NCI-H128 (cell line): ENCODE data around the gene MMP19.

ENCODE experiments used
- DNase-seq: peaks from one replicate; lab custom pipeline; 2025; ENCODE audit not compliant: unreplicated experiment; lab: John Stamatoyannopoulos, UW

The MMP19 gene

GRCh38 chr12:55815473-55815872 lies 27.3 kb downstream of the MMP19 start:
- no peak for DNase-seq

- DNase-seq: no peak
Measured at GRCh38 chr12:55814257-55814656, 28.5 kb downstream of the MMP19 start.

GRCh38 chr12:55812088-55812487 lies 30.6 kb downstream of the MMP19 start:
- DNase-seq: no peak

DNA sequence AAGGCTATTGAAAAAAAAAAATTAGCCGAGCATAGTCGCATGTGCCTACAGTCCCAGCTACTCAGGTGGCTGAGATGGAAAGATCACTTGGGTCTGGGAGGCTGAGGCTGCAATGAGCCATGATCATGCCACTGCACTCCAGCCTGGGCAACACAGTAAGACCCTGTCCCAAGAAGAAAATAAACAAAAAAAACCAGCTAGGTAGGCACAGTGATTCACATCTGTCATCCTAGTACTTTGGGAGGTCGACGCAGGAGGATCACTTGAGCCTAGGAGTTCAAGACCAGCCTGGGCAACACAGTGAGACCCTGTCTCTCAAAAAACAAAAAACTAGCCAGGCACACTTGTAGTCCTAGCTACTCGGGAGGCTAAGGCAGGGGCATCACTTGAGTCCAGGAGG lies 33.5 kb downstream of the MMP19 start:
- DNase-seq: no peak

- no peak for DNase-seq
Measured at GRCh38 chr12:55806982-55807381, 35.8 kb downstream of the MMP19 start.

- DNase-seq: no peak
Measured at GRCh38 chr12:55797550-55797949, 45.2 kb downstream of the MMP19 start.

DNA sequence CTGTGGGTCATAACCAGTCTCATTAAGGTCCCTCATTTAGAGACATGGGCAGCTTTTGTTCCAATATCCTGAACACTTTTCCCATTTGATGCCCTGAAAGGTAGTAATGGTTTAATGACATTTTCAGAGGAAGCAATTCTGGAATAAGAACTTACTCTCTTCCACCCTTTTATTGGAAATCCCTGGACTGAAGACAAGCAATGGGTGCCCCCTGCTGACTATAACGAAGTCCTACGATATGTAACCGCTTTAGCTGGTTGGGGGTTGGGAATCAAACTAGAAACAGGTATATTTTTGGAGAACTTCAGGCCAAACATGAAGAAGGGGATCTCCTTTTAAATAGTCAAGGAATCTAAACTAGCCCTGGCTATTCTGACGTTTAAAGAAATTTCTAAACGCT lies 45.7 kb downstream of the MMP19 start:
- peak; percentile 8 for DNase-seq

- DNase-seq: no peak
Measured at GRCh38 chr12:55795950-55796349, 46.8 kb downstream of the MMP19 start.

GRCh38 chr12:55789893-55790292 lies 52.8 kb downstream of the MMP19 start:
- DNase-seq: no peak

DNA sequence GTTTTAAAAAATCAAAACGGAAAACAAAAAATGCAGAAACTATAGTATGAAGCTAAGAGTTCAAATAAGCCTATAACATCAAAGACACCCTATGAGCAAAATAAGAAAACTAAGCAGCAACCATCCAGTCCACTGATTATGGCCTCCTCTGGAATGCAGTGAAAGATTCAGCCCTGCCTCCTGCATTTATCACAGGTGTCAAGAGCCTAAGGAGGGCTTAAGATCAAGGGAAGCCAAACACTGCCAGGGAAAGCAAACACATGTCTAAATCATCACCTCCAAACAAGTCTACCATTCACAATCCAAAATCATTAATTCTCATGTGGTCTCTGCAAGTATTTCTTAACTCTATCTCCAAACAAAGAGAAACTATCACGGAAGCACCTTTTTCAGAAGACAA lies 53.6 kb downstream of the MMP19 start:
- DNase-seq: no peak

DNA sequence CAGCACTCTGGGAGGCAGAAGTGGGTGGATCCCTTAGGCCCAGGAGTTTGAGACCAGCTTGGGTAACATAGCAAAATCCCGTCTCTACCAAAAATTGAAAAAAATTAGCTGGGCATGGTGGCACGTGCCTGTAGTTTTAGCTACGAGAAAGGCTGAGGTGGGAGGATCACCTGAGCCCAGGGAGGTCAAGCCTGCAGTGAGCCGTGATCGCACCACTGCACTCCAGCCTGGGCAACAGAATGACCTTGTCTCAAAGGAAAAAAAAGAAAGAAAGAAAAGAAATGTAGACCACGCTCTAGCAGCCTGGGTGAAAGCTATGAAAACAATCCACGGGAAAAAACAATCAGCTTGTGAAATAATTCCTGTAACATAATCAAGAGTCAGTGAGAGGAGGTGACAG lies 54.2 kb downstream of the MMP19 start:
- DNase-seq: no peak
